HFFc6 (cell line): Measurements from ENCODE around the gene MAST4. TPM values are rescaled to one million over a fixed set of nuclear protein-coding genes. Genes with fewer than 3 reads are reported as not detected.

ENCODE experiments used
- DNase-seq: peaks from one replicate; pipeline ENCODE4 v3.0.0-alpha.2; 2018
- H3K27ac Mint-ChIP-seq: 2 replicates; pipeline ENCODE4 v1.8.0; 2020; ENCODE audit warnings: mild to moderate bottlenecking, mixed read lengths
- H3K27me3 Mint-ChIP-seq: 2 replicates; pipeline ENCODE4 v1.8.0; 2021; ENCODE audit warnings: mild to moderate bottlenecking, moderate library complexity, mixed read lengths; ENCODE audit not compliant: insufficient read depth
- H3K36me3 Mint-ChIP-seq: 2 replicates; pipeline ENCODE4 v1.8.0; 2021; ENCODE audit warnings: low read depth, mixed read lengths
- H3K4me1 Mint-ChIP-seq: 2 replicates; pipeline ENCODE4 v1.8.0; 2020; ENCODE audit warnings: low read depth, mixed read lengths
- H3K4me3 Mint-ChIP-seq: 2 replicates; pipeline ENCODE4 v1.8.0; 2020; ENCODE audit warnings: mild to moderate bottlenecking, moderate library complexity, mixed read lengths
- H3K9me3 Mint-ChIP-seq: 2 replicates; pipeline ENCODE4 v1.8.0; 2020; ENCODE audit warnings: mild to moderate bottlenecking, mixed read lengths
- CTCF ChIP-seq: fragments of 200-600 bp; sonication (generic); IDR thresholded peaks from 2 replicates; pipeline ENCODE4 v1.5.0; 2021; ENCODE audit warnings: antibody characterized with exemption, mild to moderate bottlenecking
- total RNA-seq, 6 experiments: library from RNA; stranded (reverse); fragmentation: NEBNext Ultra II Directional; extraction: Animal tissue kit (Norgen Biotek cat#: 25700); gene quantifications; 2 replicates in 1 of 6; 3 replicates in 5 of 6; pipeline ENCODE4 v1.2.3, GENCODE V29; 2021

Gene MAST4
- total RNA-seq, 6 experiments from 2014 or later, result 3.0 to 5.6 (median 3.9) TPM

DNA sequence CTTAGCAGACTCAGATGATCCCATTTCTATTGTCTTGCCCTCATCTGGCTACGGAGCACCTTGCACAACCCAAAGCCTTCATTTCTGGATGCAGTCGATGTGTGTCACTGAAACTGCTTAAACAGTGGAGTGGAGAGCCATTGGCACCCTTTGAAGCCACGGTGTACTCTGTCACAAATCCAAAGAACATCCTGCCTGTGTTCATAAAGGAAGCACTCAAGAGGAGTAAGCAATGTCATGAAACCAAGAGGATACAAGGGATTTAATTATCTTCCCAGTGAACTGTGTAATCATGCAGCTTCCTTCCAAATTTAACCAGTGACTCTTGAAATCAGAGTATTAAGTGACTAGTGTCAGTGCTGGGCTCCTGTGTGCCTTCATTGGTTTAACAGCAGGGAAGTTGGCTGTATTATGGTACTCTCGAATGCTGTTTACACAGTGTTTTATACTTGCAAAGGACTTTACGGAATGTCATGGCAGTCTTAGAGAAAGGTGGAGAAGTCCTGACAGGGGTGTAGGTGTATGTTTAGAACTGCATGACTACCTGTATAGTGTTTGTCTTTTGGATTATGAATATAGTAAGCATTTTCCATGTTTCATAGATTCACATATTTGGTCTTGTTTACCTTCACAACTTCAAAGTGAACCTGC, 558.5 kb downstream of the MAST4 start:
- H3K36me3 Mint-ChIP-seq, result no peaks in the 10 kb centered on the region
- no peak overlapping the region for H3K4me3 Mint-ChIP-seq
- H3K9me3 Mint-ChIP-seq, result no peaks in the 10 kb centered on the region

DNA sequence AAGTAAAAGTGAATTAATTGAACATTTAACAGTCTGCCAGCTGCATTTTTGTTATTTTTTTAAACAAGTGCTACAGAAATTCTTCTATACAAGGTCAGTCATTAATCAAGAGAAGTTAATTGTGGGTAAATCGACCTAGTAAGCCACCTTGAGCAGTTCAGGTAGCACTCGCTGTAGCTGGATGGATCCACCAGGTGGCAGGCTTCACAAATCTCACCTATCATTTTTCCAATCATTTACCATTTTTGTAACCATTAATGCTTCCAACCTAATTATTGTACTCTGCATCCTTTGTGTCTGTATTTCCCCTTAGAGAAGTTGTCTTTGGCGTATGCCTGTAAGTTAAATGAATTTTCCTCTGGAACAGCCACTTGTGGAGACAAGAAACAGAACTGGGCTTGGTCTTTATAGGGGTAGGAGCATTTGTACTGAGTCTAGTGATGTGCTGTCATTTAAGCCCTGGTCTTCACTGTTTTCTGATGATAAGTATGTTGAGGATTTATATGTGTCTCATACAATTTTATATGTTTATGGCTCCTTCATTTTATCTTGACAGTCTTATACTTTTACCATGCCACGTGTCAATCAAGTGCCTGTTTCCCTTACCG, 560.9 kb downstream of the MAST4 start:
- Mint-ChIP-seq H3K27ac (no peak overlapping the region), H3K27me3 (no peaks in the 10 kb centered on the region; the same call in 1 of the 2 replicates), H3K4me1 (peaks cover 12% of the 10 kb centered on the region), H3K9me3 (no peaks in the 10 kb centered on the region), H3K4me3 (no peak overlapping the region), H3K36me3 (no peaks in the 10 kb centered on the region)
- DNase-seq, result peak; percentile 6
- TF ChIP-seq CTCF, result peak; percentile 93

More for the DNA sequence above, 558.5 kb downstream of the MAST4 start:
- H3K27ac Mint-ChIP-seq, result no peak overlapping the region
- H3K4me1 Mint-ChIP-seq, result no peaks in the 10 kb centered on the region
- TF ChIP-seq CTCF, result no peak
- DNase-seq, result no peak
- no peaks in the 10 kb centered on the region; the same call in 1 of the 2 replicates for H3K27me3 Mint-ChIP-seq

- Mint-ChIP-seq H3K27me3 (no peaks in the 10 kb centered on the region), H3K36me3 (peaks cover 5% of the 10 kb centered on the region; the same call in 1 of the 2 replicates), H3K4me3 (no peak overlapping the region), H3K27ac (no peak overlapping the region), H3K9me3 (no peaks in the 10 kb centered on the region), H3K4me1 (peaks cover 12% of the 10 kb centered on the region)
- no peak for TF ChIP-seq CTCF
- no peak for DNase-seq
These were observed 564.1 kb downstream of the MAST4 start for GRCh38 chr5:67160272-67160671.

DNA sequence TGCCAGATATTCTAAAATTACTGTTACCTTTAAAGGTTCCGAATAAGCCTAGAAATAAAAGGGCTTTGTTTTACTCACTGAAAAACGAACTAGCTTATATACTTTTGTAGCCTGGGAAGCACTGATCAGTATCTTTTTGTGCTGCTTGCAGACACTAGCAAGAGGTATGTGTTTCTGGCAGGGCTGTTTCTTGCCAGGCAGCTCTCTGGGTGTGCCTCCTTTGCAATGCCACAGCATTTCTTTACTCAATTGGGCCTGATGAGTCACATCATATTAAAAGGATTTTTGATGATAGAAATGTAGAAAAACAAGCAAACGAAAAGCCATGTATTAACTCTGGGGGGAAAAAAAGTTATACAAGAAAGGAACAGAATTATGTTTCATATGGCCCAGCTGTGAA, 564.8 kb downstream of the MAST4 start:
- TF ChIP-seq CTCF, result no peak
- Mint-ChIP-seq H3K27ac (no peak overlapping the region), H3K9me3 (no peaks in the 10 kb centered on the region), H3K4me1 (peaks cover 12% of the 10 kb centered on the region), H3K36me3 (peaks cover 5% of the 10 kb centered on the region; the same call in 1 of the 2 replicates), H3K27me3 (no peaks in the 10 kb centered on the region), H3K4me3 (no peak overlapping the region)
- DNase-seq, result peak; percentile 58

- DNase-seq, result no peak
- no peaks in the 10 kb centered on the region for H3K27me3 Mint-ChIP-seq
- no peak overlapping the region for H3K4me3 Mint-ChIP-seq
- no peak for TF ChIP-seq CTCF
- no peak overlapping the region for H3K27ac Mint-ChIP-seq
- H3K9me3 Mint-ChIP-seq, result no peaks in the 10 kb centered on the region
- peaks cover 12% of the 10 kb centered on the region for H3K4me1 Mint-ChIP-seq
- H3K36me3 Mint-ChIP-seq, result peaks cover 5% of the 10 kb centered on the region; the same call in 1 of the 2 replicates
These were observed 565.6 kb downstream of the MAST4 start for GRCh38 chr5:67161767-67162166.
